GM12864 (cell line): ENCODE results near the gene ATN1.

Source experiments
- DNase-seq: peaks from one replicate; pipeline ENCODE4 v3.0.0-alpha.2; 2011; ENCODE audit warnings: low read depth
- H3K4me3 ChIP-seq: 2 replicates; pipeline ENCODE4 v1.5.1; 2011; ENCODE audit warnings: mild to moderate bottlenecking, low read depth, low read length, control low read depth
- CTCF ChIP-seq: IDR thresholded peaks from 2 replicates; pipeline ENCODE4 v1.5.1; 2011; ENCODE audit warnings: low read depth, mild to moderate bottlenecking, moderate library complexity, low read length, control low read depth, inconsistent platforms; ENCODE audit errors: missing control alignments

The ATN1 gene

GRCh38 chr12:6909421-6910145, 18.2 kb upstream of the ATN1 start:
- no peak for DNase-seq
- no peak for TF ChIP-seq CTCF
- H3K4me3 ChIP-seq: no peak overlapping the region

- TF ChIP-seq CTCF: no peak
- no peak overlapping the region for H3K4me3 ChIP-seq
- DNase-seq: no peak
These were observed 15.4 kb upstream of the ATN1 start for GRCh38 chr12:6912164-6912935.

GRCh38 chr12:6914246-6914946, 13.4 kb upstream of the ATN1 start, which contains the start of gene ENO2:
Gene ENO2, plus strand, starts transcription at chr12:6914580. Its CDS starts 1,253 bp downstream, at chr12:6915833.
- DNase-seq: no peak
- peak within 1 kb of the TSS; percentile 76 for H3K4me3 ChIP-seq

GRCh38 chr12:6914947-6915788, 12.6 kb upstream of the ATN1 start:
- peak overlapping the region; percentile 76 for H3K4me3 ChIP-seq
- no peak for DNase-seq
- TF ChIP-seq CTCF: no peak

More at GRCh38 chr12:6914246-6914946, 13.4 kb upstream of the ATN1 start, which contains the start of gene ENO2:
- TF ChIP-seq CTCF: no peak

GRCh38 chr12:6915789-6916285, 11.9 kb upstream of the ATN1 start:
- peak overlapping the region; percentile 76; the same call in 1 of the 2 replicates for H3K4me3 ChIP-seq
- no peak for DNase-seq
- TF ChIP-seq CTCF: no peak

- H3K4me3 ChIP-seq: no peak overlapping the region
- DNase-seq: no peak
- no peak for TF ChIP-seq CTCF
These were observed 11.1 kb upstream of the ATN1 start for GRCh38 chr12:6916426-6917200.
